PC-3 (cell line): ENCODE measurements around the gene EDNRB. TPM values are rescaled to one million over a fixed set of nuclear protein-coding genes. Genes with fewer than 3 reads are reported as not detected.

Source experiments
- ATAC-seq: fragments of 200-7000 bp; cut with Tn5 transposase; 2 replicates; pipeline ENCODE4 v1.9.1; 2020; ENCODE audit warnings: mild to moderate bottlenecking, moderate library complexity
- BruUV-seq: library from RNA; stranded (reverse); fragments of 400-500 nt; replicated peaks from 2 replicates; lab custom pipeline; 2021; lab: Mats Ljungman, UMichigan
- CTCF ChIA-PET: fragments of 300-600 bp; sonication (Branson Sonifier 250); formaldehyde crosslinking; loops from one replicate; lab custom pipeline; 2022; ENCODE audit warnings: antibody characterized with exemption; lab: Charles Lee
- POLR2A ChIA-PET: fragments of 300-600 bp; sonication (Branson Sonifier 250); formaldehyde crosslinking; loops from one replicate; lab custom pipeline; 2022; ENCODE audit warnings: antibody characterized with exemption; ENCODE audit not compliant: unreplicated experiment; lab: Charles Lee
- DNase-seq: peaks from one replicate; pipeline ENCODE4 v3.0.0-alpha.2; 2015
- H2AFZ ChIP-seq: fragments of 300-600 bp; sonication (generic); 2 replicates; pipeline ENCODE4 v1.6.0; 2016; ENCODE audit warnings: antibody characterized with exemption, low read length
- H3F3A ChIP-seq: fragments of 300-600 bp; sonication (generic); one replicate; pipeline ENCODE4 v1.6.0; 2017; ENCODE audit warnings: antibody characterized with exemption, low read length, control low read depth, mild to moderate bottlenecking; ENCODE audit not compliant: unreplicated experiment
- H3K27ac ChIP-seq: fragments of 300-600 bp; sonication (generic); 2 replicates; pipeline ENCODE4 v1.5.1; 2016; ENCODE audit warnings: mild to moderate bottlenecking, low read length
- H3K27me3 ChIP-seq: fragments of 300-600 bp; sonication (generic); 2 replicates; pipeline ENCODE4 v1.6.1; 2016; ENCODE audit warnings: low read length, mixed read lengths
- H3K36me3 ChIP-seq: fragments of 300-600 bp; sonication (generic); 2 replicates; pipeline ENCODE4 v1.6.1; 2016; ENCODE audit warnings: low read depth, mixed run types, low read length, mixed read lengths
- H3K4me1 ChIP-seq: fragments of 300-600 bp; sonication (generic); 2 replicates; pipeline ENCODE4 v1.5.1; 2016; ENCODE audit warnings: low read length; ENCODE audit not compliant: insufficient read depth
- H3K4me2 ChIP-seq: fragments of 300-600 bp; sonication (generic); 2 replicates; pipeline ENCODE4 v1.6.0; 2016; ENCODE audit warnings: low read length
- H3K4me3 ChIP-seq: fragments of 300-600 bp; sonication (generic); 2 replicates; pipeline ENCODE4 v1.5.1; 2016; ENCODE audit warnings: mild to moderate bottlenecking, low read length, mixed read lengths
- H3K79me2 ChIP-seq: fragments of 300-600 bp; sonication (generic); 2 replicates; pipeline ENCODE4 v1.6.1; 2017; ENCODE audit warnings: low read length, mixed read lengths
- H3K9ac ChIP-seq: fragments of 300-600 bp; sonication (generic); 2 replicates; pipeline ENCODE4 v1.6.0; 2016; ENCODE audit warnings: mild to moderate bottlenecking, low read length
- H3K9me2 ChIP-seq: fragments of 300-600 bp; sonication (generic); replicated peaks from 2 replicates; pipeline ENCODE4 v1.6.1; 2016; ENCODE audit warnings: mixed run types, low read length, mixed read lengths
- H3K9me3 ChIP-seq: fragments of 300-600 bp; sonication (generic); 2 replicates; pipeline ENCODE4 v1.6.1; 2016; ENCODE audit warnings: low read length, mixed read lengths
- H4K20me1 ChIP-seq: fragments of 300-600 bp; sonication (generic); 2 replicates; pipeline ENCODE4 v1.6.1; 2016; ENCODE audit warnings: low read length, mixed read lengths
- CTCF ChIP-seq: fragments of 300-600 bp; sonication (generic); conservative IDR thresholded peaks from 2 replicates; pipeline ENCODE4 v1.5.1; 2017; ENCODE audit warnings: antibody characterized with exemption, low read depth, mild to moderate bottlenecking, low read length
- EZH2 ChIP-seq: fragments of 300-600 bp; sonication (generic); IDR thresholded peaks from one replicate; pipeline ENCODE4 v1.6.1; 2017; ENCODE audit warnings: antibody characterized with exemption, mild to moderate bottlenecking, low read length; ENCODE audit not compliant: unreplicated experiment
- EZH2phosphoT487 ChIP-seq: fragments of 300-600 bp; sonication (generic); IDR thresholded peaks from 2 replicates; pipeline ENCODE4 v1.6.1; 2018; ENCODE audit warnings: mild to moderate bottlenecking, antibody characterized with exemption, low read length, borderline replicate concordance
- intact Hi-C: fragments of 100-400 bp; cut with micrococcal nuclease; formaldehyde crosslinking; loops from 2 replicates; pipeline ENCODE4 v1.9.0; 2023
- total RNA-seq: library from RNA; depleted of rRNA; stranded (reverse); fragments of >200 nt; gene quantifications from 2 replicates; pipeline ENCODE4 v1.2.3, GENCODE V29; 2014

Gene EDNRB
- total RNA-seq, 1 experiment from 2014 or later: not detected

GRCh38 chr13:77915686-77916085 lies 2.9 kb downstream of the EDNRB start:
- no peaks in the 10 kb centered on the region for H3K9me2 ChIP-seq
- no peak for ATAC-seq
- ChIA-PET POLR2A (interaction anchor here (0.7 kb wide), 1 partner anchor 13 kb away, joined by 3 read pairs; no protein-coding TSS in a partner anchor), CTCF (no interaction called here)
- TF ChIP-seq EZH2phosphoT487 (no peak), CTCF (no peak), EZH2 (no peak)
- H3K4me2 ChIP-seq: no peak overlapping the region
- H3F3A ChIP-seq: no peaks in the 10 kb centered on the region
- no peak overlapping the region for H2AFZ ChIP-seq
- H3K4me1 ChIP-seq: no peaks in the 10 kb centered on the region
- H3K9me3 ChIP-seq: no peaks in the 10 kb centered on the region
- no peak overlapping the region for H3K9ac ChIP-seq
- DNase-seq: no peak
- no peaks in the 10 kb centered on the region for H3K27me3 ChIP-seq
- H4K20me1 ChIP-seq: no peaks in the 10 kb centered on the region
- H3K27ac ChIP-seq: no peak overlapping the region
- H3K36me3 ChIP-seq: no peaks in the 10 kb centered on the region
- no peaks in the 10 kb centered on the region for H3K79me2 ChIP-seq
- intact Hi-C loops: no loop called here
- H3K4me3 ChIP-seq: no peak overlapping the region
- no TSS peak for BruUV-seq

- no peak overlapping the region for H3K27ac ChIP-seq
- ATAC-seq (no peak), DNase-seq (no peak)
- H3K9me2 ChIP-seq: no peaks in the 10 kb centered on the region
- H4K20me1 ChIP-seq: no peaks in the 10 kb centered on the region
- no peak overlapping the region for H3K4me3 ChIP-seq
- no peaks in the 10 kb centered on the region for H3K36me3 ChIP-seq
- H3K9ac ChIP-seq: no peak overlapping the region
- H3K4me2 ChIP-seq: no peak overlapping the region
- H3K4me1 ChIP-seq: no peaks in the 10 kb centered on the region
- no peaks in the 10 kb centered on the region for H3F3A ChIP-seq
- H3K79me2 ChIP-seq: no peaks in the 10 kb centered on the region
- ChIA-PET POLR2A (no interaction called here), CTCF (no interaction called here)
- no peaks in the 10 kb centered on the region for H3K9me3 ChIP-seq
- intact Hi-C loops: no loop called here
- no peak overlapping the region for H2AFZ ChIP-seq
- no TSS peak for BruUV-seq
- no peaks in the 10 kb centered on the region for H3K27me3 ChIP-seq
- TF ChIP-seq EZH2phosphoT487: no peak
- TF ChIP-seq EZH2: no peak
- no peak for TF ChIP-seq CTCF
Observed at GRCh38 chr13:77913003-77913402, 5.6 kb downstream of the EDNRB start.

- POLR2A ChIA-PET: no interaction called here
- no peak for TF ChIP-seq EZH2
- TF ChIP-seq CTCF: no peak
- no peak for TF ChIP-seq EZH2phosphoT487
- no TSS peak for BruUV-seq
Observed at GRCh38 chr13:77911751-77912150, 6.9 kb downstream of the EDNRB start.

More at GRCh38 chr13:77911751-77912150, 6.9 kb downstream of the EDNRB start:
- H3K9me3 ChIP-seq: no peaks in the 10 kb centered on the region
- no peaks in the 10 kb centered on the region for H3K27me3 ChIP-seq
- no peak overlapping the region for H3K4me3 ChIP-seq
- H3K9me2 ChIP-seq: no peaks in the 10 kb centered on the region
- H4K20me1 ChIP-seq: no peaks in the 10 kb centered on the region
- no peak overlapping the region for H3K27ac ChIP-seq
- intact Hi-C loops: no loop called here
- H3K4me1 ChIP-seq: no peaks in the 10 kb centered on the region
- no peak overlapping the region for H2AFZ ChIP-seq
- H3K4me2 ChIP-seq: no peak overlapping the region
- CTCF ChIA-PET: no interaction called here
- DNase-seq (no peak), ATAC-seq (no peak)
- H3K9ac ChIP-seq: no peak overlapping the region
- no peaks in the 10 kb centered on the region for H3F3A ChIP-seq
- no peaks in the 10 kb centered on the region for H3K79me2 ChIP-seq
- H3K36me3 ChIP-seq: no peaks in the 10 kb centered on the region
